GM19043 (cell line): Measurements from ENCODE around the gene C5orf47.

ENCODE experiments used
- ATAC-seq: cut with Tn5 transposase; IDR thresholded peaks from one replicate; pipeline ENCODE4 v1.9.1; 2021; ENCODE audit warnings: low read depth; ENCODE audit not compliant: unreplicated experiment

Gene C5orf47, protein sequence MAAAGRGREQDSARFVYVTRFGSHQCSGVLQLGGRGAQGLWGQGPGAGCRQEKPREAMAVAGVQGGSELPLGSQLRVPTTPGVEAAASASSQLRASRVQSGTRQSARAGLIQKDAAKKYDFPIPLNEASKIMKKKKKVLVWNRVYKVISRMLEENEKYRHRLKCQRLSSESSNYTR

DNA sequence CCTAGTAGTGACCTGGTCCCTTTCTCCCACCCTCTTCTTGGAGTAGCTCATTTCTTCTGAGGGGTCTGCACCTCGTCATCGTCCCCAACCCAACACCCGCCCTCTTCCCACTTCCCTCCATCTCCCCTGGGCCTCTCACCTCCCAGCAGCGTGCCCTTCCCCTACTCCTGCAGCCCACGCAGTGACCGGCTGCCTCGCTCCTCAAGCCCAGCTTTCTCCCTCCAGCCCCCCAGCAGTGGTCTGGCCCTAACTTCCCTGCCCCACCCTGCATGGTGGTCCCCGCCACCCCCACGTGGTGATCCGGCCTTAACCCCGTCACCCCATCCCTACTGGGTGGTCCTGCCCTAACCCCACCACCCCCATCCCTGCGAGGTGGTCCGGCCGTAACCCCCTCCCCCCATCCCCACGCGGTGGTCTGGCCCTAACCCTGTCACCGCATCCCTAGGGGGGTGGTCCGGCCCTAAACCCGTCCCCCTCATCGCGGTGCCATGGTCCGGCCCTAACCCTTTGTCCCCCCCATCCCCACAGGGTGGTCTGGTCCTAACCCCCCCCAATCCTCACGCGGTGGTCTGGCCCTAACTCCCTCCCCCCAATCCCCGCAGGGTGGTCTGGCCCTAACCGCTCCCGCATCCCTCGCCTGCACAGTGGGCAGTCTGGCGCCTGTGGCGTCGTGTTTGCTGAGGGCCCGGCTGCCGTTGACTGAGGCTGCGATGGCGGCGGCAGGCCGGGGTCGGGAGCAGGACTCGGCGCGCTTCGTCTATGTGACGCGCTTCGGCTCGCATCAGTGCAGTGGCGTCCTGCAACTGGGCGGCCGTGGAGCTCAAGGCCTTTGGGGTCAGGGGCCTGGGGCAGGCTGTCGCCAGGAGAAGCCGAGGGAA, at the start of gene C5orf47:
Gene C5orf47 (plus strand): TSS at position 617 of the 878 bp plus-strand sequence. CDS start 94 bp downstream, at position 711.
- no peak for ATAC-seq

DNA sequence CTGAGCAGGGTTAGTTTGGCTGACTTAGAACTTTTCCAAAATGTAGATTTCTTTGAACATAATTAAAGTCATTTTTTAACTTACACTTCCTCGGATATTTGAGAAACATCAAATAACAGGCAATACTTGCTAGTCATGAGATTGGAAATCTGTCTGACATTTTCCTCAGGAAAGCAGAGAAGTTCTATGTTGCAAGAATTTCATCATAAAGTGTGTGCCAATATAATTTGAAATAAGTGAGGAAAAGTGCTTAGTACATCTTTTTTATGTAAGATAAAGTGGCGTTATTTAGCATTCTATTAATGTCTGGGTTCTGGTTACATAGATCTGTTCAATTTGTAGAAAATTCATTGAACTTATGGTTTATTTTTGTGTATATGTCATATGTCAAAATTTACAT, 48.7 kb upstream of the C5orf47 start:
- ATAC-seq = no peak

DNA sequence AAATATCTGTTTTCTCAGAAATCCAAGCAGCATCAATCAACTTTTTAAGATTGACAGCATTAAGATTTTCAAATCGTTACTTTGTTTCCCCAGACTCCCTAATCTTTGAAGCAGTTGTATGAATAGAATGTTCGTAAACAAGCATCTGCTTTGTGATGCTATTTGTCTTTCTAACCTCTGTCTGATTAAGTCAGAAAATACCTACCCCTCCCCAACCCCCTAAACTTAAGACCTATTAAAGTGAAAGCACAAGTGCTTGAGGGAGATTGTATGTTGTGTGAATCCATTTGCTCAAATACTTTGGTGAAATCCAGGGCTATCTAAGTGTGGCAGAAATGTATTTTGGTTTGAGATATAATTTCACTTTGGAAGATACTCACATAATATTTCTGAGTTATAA, 47.9 kb upstream of the C5orf47 start:
- ATAC-seq = no peak

DNA sequence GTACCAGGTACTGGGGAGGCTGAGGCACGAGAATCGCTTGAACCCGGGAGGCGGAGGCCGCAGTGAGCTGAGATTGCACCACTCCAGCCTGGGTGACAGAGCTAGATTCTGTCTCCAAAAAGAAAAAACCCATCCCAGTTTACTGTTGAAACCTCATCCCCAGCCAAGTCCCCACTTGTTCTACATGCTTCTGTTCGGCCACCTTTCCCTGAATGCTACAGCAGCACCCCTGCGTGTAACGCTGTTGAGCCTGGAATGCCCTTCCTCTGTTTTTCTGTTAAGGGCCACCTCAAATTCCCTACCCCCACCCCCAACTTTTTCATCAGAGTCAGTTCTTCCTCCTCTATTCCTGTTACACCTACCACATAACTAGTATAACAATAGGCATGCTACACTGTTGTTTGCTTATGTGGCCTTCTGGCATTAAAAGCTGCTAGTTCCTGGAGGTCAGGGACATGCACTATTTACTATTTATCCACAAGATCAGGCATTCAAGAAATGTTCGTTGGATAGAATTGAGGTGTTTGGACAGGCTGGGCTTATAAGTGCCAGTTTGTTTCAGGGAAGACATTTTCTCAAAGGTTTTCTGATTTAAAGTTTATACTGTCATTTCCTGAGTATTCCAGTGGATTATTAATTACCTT, 47.1 kb upstream of the C5orf47 start:
- ATAC-seq = no peak

DNA sequence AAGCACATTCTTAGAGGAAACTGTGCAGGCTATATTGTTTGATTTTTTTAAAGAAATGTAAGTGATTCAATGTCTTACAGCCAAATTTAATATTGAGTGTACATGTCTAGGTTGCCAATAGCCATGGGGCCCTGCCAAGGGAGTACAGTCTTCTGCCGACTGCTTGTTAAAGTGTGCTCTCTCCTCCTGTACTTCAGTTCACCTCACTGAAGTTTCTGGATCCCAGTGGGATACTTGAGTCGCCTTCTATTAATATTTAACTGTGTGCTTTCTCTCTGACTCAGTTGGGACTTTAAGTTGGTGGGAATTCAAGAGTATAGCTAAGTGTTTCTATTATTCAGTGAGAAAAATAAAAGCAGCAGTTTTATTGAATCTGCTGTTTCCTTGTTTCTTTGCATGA, 44.5 kb upstream of the C5orf47 start:
- ATAC-seq = no peak

DNA sequence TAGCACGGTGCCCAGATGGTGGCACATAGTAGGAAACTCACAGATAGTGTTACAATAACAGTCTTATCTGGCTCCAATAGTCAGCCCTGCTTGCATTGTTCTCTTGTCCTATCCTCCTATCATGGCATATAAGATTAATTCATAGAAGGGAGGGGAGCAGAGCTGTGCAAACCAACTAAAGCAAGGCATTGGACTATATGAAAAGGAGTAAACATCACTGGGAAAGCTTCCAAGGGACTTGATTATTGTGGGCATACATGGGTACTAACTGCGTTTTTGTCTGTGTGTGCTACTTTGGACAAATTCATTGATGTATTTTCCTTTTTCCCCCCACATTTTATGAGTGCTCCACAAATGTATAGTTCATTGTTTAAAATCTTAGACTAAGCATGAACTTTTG, 43.8 kb upstream of the C5orf47 start:
- no peak for ATAC-seq

DNA sequence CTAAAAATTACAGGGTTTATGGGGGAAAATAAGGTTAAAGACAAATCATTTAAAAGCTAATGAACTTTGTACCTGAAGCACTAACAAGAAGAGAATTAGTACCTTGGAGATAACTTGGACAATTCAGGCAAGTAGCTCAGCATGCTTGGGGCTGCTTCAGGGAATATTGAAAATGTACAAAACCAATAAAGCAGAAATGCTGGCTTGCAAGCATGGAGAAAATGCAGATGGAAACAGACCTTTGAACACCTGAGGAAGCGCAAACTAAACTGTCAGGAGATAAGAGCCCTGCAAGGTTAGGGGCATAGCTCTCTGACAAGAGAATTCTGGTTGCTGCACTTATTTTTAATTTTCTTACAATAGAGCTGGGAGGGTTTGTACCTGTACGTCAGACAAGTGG, 42.6 kb upstream of the C5orf47 start:
- ATAC-seq = no peak

DNA sequence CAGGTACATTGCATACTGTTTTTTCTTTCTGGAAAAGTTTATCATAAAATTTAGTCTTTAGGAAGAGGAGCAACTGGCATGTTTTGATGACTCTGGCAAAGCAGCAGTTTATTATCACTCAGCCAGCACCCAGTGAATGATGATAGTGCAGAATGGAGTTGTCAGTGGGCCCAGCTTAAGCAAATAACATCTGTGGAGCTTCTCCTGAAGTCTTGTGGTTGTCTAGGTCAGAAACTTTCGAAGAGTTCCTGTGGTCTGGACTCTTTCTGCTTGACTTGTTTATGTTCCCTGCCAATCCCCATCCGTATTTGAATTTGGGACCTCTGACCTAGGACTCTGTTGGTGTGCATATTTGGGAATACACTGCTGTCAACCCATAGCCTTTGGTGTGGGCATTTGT, 38.1 kb upstream of the C5orf47 start:
- ATAC-seq = no peak

DNA sequence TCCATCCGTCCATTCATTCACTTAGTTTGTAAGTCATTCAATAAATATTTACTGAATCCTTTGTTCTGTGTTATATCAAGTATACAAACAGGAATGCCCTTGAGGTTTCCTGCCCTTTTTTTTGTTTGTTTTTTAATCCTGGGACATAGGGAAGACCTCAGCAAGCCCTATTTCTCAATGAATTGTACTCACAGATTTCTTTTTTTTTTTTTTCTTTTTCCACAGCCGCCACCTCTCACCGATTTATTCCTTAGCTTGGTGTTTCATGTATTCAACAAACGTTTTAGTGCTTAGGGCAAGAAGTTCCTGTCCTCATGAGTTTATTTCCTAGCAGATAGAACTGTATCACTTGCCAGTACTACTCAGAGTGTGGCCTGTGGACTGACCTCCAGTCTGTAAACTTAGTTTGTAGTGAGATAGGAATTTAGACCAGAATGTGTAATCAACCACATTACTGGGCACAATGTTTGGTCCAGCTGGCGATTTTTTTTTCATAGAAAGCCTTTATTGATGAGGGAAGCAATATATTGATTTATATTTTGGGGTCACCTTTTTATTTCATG, 35.4 kb upstream of the C5orf47 start:
- ATAC-seq = no peak

DNA sequence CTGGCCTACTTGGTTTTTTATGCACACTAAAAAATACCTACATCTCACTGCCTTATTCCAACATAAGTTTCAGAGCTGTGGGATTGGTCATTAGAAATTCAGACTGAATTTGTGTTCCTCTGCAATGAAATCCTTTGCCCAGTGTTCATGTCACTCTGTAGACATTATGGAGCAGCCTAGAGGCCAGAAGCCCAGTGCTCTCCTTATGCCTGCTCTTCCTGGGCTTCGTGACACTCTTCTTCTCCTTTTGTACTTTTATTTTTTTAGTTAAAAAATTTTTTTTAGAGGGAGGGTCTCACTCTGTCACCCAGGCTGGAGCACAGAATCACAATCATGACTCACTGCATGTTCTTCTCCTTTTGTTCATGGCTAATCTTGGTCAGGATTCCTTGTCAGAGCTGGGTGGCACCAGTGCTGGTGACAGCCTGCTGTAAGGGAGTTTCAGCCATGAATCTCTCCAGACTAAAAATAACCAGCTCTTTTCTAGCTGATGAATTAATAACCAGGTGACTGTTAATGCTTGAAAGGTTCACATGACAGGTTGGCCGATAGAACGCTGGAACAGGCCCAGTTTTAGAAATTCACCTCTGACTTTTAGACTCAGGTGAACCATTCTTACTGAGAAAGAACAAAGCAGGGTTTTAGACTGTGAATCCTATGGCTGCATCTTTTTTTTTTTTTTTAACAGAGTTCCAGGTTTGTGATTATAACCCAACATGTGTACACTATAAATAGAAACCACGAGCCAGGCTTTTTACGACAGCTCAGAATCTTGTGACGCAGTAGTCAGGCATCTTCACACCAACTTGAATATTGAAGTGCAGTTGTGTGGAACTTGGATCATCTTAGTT, 34.1 kb upstream of the C5orf47 start:
- no peak for ATAC-seq

DNA sequence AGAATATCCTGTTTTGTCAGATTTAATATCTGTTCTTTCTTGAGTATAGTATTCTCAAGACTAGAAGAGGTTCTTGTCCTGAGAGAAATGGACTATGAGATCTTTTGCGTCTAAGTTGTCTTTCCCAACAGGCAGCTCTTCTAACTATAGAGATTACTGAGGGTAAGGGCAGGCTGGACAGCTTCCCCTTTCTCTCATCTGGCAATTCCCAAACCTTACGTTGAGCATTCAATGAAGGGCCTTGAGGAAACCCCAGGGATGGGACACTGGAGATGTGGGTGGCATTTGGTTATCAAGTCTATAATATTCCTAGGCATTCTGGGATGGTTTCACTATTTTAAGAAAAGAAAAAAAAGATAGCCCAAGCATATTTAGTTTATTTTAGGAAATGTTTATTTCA, 28.0 kb upstream of the C5orf47 start:
- ATAC-seq = no peak

DNA sequence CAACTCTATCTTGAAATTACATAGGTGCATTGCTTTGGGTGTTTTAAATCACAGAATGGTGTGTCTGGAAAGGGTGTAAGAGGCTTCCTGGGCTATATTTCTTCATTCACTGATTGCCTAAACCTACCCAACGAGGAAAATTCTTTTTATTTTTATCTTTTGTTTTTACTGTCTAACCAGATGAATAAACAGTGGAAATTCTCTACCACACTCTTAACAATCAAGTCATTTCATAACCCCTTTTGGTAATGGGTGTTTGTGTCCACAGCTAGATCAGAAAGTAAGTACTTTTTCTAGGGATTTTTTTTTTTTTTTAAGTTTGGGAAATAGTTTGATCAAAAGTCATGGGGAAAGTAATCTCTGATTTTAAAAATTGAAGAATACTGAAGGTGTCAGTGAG, 27.6 kb upstream of the C5orf47 start:
- ATAC-seq = no peak

DNA sequence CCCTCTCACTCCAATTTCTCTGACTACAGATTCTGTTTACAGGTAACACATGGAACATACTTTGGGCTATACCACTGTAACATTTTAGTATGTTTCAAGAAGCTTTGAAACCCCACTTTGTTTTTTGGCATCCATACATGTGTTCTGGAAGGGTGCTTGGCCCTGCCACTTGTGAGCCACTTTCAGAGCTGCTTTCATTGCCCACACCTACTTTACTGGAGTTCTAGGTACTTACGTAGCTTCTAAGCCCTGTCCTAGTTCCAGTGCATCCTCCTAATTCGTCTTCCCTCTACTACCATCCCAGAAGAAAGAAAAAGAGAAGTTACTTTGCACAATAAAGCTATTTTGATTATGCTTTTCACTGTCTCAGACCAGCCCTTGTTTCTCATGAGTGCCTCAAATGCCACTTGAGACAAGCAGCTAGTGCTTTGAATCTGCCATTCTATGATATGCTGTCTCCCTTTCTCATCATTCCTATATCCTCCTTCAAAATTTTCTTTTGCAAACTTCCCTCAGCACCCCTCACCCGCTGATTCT, 26.5 kb upstream of the C5orf47 start:
- ATAC-seq = no peak

DNA sequence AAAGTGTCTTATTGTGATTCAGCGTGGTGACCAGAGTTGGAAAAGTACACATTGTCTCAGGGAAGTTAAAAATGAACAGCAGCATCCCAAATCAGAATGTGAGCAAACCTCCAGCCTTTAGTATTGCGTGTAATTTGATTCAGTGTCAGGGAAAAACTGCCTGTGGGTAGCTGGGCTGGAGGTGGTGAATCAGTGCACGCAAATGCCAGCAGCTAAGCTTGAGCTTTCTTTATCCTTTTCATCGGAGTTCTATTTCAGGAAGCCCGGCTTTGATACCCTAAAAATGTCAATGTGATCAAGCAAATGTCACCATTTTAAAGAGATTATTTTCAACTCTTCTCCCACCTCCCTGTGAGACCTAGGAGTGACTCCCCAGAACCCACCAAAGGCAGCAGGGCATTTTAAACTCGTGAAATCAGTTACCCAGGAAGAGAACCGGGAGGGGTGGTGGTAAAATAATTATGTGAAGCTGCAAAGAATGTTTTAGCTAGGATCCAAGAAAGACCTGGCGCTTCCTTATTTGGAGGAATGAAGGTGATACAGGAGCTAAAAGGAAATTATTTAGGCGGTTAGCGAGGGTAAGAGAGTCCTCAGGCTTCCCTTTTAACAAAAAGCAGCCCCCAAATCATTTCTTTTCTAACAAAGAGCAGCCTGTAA, 25.7 kb upstream of the C5orf47 start:
- ATAC-seq = no peak

DNA sequence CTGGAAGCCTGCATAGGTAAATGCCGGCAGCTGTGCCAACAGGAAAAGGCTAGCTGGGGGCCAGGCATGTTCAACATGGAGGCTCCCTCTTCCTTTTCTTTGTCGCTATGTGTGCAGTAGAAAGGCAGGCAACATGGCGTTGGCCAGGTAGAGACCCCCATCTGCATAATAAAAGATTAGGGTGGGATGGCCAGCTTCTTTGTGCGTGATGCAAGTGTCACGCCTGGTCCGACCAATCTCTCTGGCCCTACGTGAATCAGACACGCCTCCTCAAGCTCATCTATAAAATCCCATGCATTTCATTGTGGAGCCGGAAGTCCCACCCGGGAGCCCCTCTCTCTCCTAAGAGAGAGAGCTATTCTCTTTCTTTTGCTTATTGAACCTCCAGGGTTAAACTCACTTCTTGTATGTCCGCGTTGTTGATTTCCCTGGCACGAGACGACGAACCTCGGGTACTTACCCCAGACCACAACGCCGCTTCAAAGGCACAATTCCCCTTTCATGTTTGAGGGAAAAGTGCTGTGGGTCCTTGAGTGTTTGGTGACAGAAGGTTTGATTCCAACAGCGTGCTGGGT, 25.0 kb upstream of the C5orf47 start:
- no peak for ATAC-seq

DNA sequence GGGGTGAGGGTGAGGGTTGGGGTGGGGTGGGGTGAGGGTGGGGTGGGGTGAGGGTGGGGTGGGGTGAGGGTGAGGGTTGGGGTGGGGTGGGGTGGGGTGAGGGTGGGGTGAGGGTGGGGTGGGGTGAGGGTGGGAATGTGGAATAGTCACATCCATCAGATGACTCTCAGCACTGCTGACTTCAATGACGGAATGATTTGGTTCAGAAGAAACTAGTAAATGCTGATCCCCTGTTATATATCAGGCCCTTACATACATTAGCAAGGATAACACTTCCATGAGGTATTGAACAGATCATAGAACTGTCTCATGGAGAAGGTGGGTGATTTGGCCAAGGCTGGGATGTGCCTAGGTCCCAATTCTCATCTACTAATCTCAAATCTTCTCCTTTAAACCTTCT, 24.5 kb upstream of the C5orf47 start:
- no peak for ATAC-seq

DNA sequence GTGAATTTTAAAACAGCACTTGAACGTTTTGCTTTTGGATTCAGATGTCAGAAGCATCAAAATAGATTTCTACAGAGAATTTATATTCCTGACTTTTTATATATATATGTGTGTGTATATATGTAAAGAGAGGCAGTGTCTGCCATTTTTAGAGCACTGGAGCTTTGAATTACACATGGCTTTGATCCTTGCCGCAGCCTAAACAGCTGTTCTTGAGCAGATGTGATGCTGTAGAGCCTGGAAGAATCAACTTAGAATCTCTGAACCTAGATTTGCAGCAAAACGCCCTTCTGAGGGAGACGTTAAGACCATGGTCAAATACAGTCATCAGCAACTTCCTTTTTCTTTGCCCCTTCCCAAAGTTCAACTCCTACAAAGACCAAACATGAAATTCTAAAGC, 21.7 kb upstream of the C5orf47 start:
- no peak for ATAC-seq

DNA sequence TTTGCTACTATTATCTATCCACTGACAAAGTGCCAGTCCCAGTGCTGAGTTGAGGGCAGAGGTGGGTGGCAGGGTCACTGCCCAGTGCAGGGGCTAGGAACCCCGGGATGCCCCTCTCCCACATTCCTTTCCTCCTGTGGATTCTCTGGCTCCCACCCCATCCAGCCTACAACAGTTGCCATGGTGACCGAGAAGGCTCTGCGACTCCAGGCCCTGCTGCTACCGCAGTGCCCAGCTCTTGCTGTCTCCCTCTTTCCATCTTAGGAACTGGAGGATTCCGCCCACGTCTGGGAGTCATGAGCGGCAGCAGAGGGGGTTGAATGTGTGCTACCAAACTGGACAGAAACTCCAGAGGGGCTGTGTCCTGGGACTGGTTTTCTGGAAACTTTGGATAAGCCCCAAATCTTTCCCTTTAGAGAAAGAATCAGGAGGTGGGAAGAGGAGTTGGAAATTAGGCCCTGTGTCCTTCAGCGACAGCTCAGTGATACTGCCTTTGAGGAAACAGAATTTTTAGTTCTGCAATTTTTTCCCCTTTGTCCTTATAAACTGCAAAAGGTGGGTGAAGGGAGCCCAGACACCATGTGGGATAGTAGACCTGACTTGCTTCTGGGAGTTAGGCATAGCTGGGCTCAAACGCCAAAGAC, 20.7 kb upstream of the C5orf47 start:
- ATAC-seq = no peak
